LNCaP clone FGC (cell line): ENCODE data around the gene ACTL8.

ENCODE experiments used
- DNase-seq: peaks from one replicate; pipeline ENCODE4 v3.0.0-alpha.2; 2011; ENCODE audit warnings: low read depth
- H3K4me3 ChIP-seq: 2 replicates; pipeline ENCODE4 v1.5.1; 2011; ENCODE audit warnings: mild to moderate bottlenecking, low read depth, low read length, control low read depth
- TF ChIP-seq, protein P1 (sequence below): IDR thresholded peaks from 2 replicates; pipeline ENCODE4 v1.5.1; 2012; ENCODE audit warnings: mild to moderate bottlenecking; ENCODE audit not compliant: control insufficient read depth, insufficient read depth; ENCODE audit errors: extremely low read depth

The ACTL8 gene

DNA sequence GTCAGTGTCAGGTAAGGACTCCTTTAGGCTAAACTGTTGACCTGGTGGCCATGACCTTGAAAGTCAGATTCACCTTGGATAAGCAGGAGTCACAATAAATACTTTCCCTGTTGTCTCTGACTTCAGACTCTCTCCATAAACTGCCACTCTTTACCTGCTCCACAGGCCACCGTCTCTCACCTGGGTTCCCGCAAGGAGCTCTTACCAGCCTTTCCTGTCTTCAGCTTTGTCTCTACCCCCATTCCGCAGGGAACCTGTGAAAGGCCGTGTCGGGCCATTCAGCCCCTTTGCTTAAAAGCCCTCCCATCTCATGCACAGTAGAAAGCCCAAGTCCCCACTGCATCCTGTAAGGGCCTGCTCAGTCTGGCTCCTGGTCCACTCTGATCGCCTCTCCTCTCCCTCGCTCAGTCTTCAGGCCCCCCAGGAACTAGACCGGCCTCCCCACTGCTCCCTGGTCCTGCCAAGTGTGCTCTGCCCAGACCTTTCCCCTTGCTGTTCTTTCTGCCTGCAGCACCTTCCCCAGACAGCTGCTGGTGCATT lies 79.5 kb downstream of the ACTL8 start:
- no peak for DNase-seq
- TF ChIP-seq, protein P1, sequence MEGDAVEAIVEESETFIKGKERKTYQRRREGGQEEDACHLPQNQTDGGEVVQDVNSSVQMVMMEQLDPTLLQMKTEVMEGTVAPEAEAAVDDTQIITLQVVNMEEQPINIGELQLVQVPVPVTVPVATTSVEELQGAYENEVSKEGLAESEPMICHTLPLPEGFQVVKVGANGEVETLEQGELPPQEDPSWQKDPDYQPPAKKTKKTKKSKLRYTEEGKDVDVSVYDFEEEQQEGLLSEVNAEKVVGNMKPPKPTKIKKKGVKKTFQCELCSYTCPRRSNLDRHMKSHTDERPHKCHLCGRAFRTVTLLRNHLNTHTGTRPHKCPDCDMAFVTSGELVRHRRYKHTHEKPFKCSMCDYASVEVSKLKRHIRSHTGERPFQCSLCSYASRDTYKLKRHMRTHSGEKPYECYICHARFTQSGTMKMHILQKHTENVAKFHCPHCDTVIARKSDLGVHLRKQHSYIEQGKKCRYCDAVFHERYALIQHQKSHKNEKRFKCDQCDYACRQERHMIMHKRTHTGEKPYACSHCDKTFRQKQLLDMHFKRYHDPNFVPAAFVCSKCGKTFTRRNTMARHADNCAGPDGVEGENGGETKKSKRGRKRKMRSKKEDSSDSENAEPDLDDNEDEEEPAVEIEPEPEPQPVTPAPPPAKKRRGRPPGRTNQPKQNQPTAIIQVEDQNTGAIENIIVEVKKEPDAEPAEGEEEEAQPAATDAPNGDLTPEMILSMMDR = no peak
- no peak overlapping the region for H3K4me3 ChIP-seq

DNA sequence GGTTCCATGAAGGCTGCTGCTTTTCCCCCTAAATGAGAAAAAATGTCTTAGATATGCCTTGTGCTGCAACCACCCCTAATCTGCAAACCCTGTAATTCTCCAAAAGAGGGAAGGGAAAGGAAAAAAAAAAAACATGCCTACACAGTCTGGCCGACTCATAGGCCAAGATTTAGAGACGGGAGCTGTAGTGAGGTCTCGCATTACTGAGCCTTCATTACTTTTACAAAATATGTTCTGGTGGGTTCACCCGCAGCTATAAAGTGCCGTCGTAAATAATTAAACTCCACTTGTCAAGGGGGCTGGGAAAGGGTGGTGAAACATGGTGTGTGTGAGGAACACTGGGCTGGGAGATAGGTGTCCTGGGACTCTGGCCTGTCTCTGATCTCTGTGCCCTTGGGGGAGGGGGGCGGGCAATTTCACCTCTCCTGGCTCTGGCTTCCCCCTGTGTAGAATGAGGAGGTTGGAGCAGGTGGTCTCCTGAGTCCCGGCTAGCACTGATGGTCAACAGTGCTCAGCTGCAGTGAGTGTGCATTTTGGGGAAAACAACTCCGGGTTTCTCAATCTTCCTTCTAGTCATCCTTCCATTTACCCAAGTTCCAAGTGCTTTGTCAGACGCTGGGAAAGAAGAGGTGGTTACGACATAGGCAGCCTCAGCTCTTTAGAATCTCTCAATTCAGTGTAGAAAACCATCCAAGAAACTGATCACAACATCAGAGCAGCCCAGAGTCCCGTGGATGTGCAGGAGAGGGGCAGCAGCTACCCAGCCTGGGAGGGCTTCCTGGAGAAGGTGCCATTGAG lies 82.3 kb downstream of the ACTL8 start:
- TF ChIP-seq, protein P1 = no peak
- no peak overlapping the region for H3K4me3 ChIP-seq
- DNase-seq = no peak

DNA sequence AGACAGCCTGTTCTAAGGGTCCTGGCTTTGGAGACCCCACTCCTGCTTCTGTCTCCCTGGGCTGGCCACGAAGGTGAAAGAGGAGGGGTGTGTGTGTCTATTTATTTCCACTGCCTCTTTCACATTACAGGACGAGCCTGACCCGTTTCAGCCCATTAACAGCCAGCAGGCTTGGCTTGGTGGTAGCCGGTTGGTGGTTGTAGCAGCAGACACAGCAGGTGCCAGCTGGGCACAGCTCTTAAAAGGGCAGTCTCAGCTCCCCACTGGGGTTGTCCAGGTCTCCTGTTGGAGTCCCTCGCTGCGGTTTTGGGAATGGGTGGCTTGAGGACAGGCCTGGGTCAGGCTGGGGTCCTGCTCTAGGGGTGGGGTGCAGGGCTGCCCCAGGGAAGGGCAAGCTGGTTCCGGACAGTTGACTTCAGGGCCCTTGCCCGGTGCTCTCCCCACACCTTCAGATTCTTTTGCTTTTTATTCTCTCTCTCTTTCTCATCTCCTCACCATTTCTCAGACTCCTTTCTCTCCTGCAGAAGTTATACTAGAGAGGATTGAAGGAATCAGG lies 84.6 kb downstream of the ACTL8 start:
- no peak for DNase-seq
- TF ChIP-seq, protein P1 = no peak
- H3K4me3 ChIP-seq = no peak overlapping the region

DNA sequence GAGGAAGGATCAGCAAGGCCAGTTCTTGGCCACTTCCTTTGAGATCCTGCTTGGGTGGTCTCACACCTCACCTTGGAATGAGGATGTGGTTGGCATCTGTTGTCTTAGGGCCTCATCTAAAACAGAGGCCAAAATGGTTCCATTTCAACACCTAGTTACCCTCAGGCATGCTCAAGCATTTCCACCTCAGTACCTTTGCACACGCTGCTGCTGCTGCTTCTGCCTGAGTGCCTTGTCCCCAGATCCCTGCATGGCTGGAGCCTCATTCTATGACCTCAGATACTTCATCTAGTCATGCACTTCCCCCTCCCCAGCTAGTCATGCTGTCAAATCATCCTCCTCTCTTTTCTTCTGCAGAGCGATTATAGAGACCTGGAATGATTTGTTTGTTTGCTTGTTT lies 86.8 kb downstream of the ACTL8 start:
- H3K4me3 ChIP-seq = no peak overlapping the region
- TF ChIP-seq, protein P1 = no peak
- no peak for DNase-seq

GRCh38 chr1:17842686-17843085 lies 87.6 kb downstream of the ACTL8 start:
- no peak overlapping the region for H3K4me3 ChIP-seq
- DNase-seq = no peak
- TF ChIP-seq, protein P1 = no peak

DNA sequence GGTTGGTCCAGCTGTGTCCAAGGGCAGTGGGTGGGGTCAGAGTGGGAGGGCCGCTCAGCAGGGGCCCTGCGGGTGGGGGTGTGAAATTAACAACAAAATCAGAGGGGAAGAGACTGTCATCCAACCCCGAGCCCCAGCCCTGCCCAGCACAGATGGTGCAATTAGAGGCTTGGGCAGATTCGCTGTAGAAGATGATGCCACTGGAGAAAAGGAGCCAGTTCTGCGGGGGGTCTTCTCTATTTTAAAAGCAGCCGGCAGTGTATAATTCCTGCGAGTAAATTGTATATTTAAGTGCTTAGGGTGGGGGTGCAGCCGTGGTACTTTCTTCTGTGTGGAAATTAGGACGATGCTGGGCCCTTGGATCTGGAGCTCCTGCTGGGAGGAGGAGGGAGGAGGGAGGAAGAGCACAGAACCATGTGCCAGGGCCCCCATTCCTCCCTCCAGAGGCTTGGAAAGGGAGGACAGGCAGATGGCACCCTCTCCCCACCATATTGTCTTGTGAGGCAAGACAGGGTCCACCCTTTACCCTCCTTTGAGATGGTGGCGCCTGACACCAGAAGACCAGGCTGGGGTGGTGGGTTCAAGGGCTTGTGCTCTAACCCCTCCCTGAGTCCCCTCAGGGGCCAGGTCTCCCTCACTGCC lies 89.2 kb downstream of the ACTL8 start:
- TF ChIP-seq, protein P1 = no peak
- H3K4me3 ChIP-seq = no peak overlapping the region
- DNase-seq = no peak
